ENCODE results near the gene ZBTB7B.

The ZBTB7B gene

DNA sequence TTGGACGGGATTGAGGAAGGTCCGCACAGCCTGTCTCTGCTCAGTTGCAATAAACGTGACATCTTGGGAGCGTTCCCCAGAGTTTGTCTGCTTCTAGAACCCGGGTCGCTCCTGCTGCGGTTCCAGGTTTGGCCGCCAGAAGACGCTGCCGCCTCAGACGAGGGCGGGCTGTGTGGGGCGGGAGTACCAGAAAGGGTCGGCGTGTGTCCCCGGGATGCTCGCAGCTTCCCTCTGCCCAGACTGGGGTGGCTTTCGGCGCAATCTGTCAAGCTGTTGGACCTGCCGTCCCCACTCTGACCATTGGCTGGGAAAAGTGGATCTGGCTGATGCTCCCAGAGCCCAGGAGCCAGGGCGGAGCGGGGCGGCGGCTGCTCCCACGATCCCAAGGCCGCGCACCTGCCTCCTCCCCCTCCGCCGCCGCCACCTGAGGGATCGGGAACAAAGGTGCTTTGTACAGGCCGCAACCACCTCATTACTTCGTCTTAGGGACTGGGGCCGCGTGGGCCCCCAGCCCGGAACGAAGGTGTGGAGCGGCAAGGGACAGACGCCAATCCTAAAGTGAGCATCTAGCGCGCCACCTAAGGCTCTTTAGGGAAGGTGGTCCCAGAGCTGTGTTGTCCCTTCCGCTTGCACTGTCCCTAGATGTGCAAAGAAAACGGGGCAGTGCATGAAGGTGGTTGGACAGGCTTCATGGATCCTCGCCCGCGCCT lies 60.3 kb downstream of the ZBTB7B start:
- DNase-seq, result peak; percentile 76

DNA sequence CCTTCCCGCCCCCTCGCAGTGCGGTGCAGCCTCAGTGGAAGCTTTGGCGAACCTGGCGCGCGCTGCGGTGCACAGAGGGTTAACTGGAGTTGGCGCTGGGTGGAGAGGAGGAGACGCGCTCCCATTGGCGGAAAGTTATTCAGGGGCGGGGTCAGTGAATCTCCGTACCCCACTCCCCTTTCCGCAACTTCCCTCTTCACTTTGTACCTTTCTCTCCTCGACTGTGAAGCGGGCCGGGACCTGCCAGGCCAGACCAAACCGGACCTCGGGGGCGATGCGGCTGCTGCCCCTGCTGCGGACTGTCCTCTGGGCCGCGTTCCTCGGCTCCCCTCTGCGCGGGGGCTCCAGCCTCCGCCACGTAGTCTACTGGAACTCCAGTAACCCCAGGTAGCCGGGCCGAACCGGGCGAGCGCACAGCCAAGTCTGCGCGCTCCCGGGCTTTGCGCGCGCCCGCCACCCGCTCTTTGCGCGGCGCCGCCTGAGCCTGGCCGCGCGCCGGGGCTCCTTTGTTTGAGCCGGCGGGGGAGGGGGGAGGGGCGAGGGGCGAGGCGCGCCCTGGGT lies 61.0 kb downstream of the ZBTB7B start, which contains the start of gene EFNA4:
TSS of gene EFNA4 (plus strand) at position 191 of the 561 bp plus-strand sequence. CDS start at position 275, 84 bp downstream.
- peak; percentile 81 for DNase-seq

- no peak for DNase-seq
Measured at GRCh38 chr1:155064111-155064831, 61.7 kb downstream of the ZBTB7B start.

- DNase-seq, result no peak
Measured at GRCh38 chr1:155064832-155065429, 62.3 kb downstream of the ZBTB7B start.

GRCh38 chr1:155066777-155067176 lies 64.2 kb downstream of the ZBTB7B start:
- DNase-seq, result no peak
